K562 (cell line): ENCODE measurements around the gene APOL4. TPM values are rescaled to one million over a fixed set of nuclear protein-coding genes. Genes with fewer than 3 reads are reported as not detected.

ENCODE experiments used
- ATAC-seq: fragments of 200-7000 bp; cut with Tn5 transposase; 3 replicates; pipeline ENCODE4 v1.9.1; 2020; ENCODE audit warnings: moderate library complexity
- BruUV-seq: library from RNA; stranded (reverse); fragments of 400-500 nt; replicated peaks from 2 replicates; lab custom pipeline; 2021; lab: Mats Ljungman, UMichigan
- CTCF ChIA-PET: fragments of 300-600 bp; formaldehyde crosslinking; extraction: SDS; loops from one replicate; lab custom pipeline; 2021; ENCODE audit warnings: low intra/inter-chr PET ratio; lab: Yijun Ruan, JAX
- POLR2A ChIA-PET: fragments of 300-600, 350-650 bp; sonication (Branson Sonifier 250); formaldehyde crosslinking; extraction: SDS; loops from one replicate; lab custom pipeline; 2021; ENCODE audit warnings: antibody characterized with exemption, inconsistent platforms; lab: Yijun Ruan, JAX
- DNase-seq, 4 experiments: peaks; one replicate each; pipeline versions ENCODE4 v3.0.0 to v3.0.0-alpha.2; 2011 to 2018; ENCODE audit warnings: low spot score in 3 of 4, mixed read lengths in 3 of 4; ENCODE audit errors: extremely low read depth in 1 of 4
- FAIRE-seq: peaks from 2 replicates; lab custom pipeline; 2011; peaks lifted over from hg19 to GRCh38; lab: Jason Lieb, UNC
- H2AFZ ChIP-seq: 2 replicates; pipeline ENCODE4 v1.6.0; 2011; ENCODE audit warnings: low read depth, low read length, control low read depth, inconsistent platforms
- H3K27ac ChIP-seq: fragments of 200-600 bp; 3 replicates; pipeline ENCODE4 v1.8.0; 2011; ENCODE audit warnings: low read depth, mild to moderate bottlenecking, control low read depth, inconsistent platforms, low read length, moderate library complexity, mixed read lengths; ENCODE audit errors: extremely low read depth
- H3K27me3 ChIP-seq, 2 experiments: fragments of 300-600 bp in 1 of 2; 2 replicates in 1 of 2; 3 replicates in 1 of 2; pipeline versions ENCODE4 v1.6.0 to v1.8.0; 2011; ENCODE audit warnings: inconsistent platforms in 2 of 2, low read length in 2 of 2, mild to moderate bottlenecking in 1 of 2, mixed read lengths in 1 of 2, moderate library complexity in 1 of 2; ENCODE audit not compliant: control insufficient read depth in 2 of 2, insufficient read depth in 2 of 2
- H3K36me3 ChIP-seq: fragments of 300-600 bp; 3 replicates; pipeline ENCODE4 v1.8.0; 2011; ENCODE audit warnings: mild to moderate bottlenecking, low read length, inconsistent platforms; ENCODE audit not compliant: control insufficient read depth, insufficient read depth
- H3K4me1 ChIP-seq, 2 experiments: fragments of 200-600 bp in 1 of 2; replicated peaks in 1 of 2; 2 replicates in 1 of 2; 3 replicates in 1 of 2; pipeline versions ENCODE4 v1.5.1 to v1.8.0; 2011; ENCODE audit warnings: inconsistent platforms in 2 of 2, low read length in 2 of 2, mild to moderate bottlenecking in 1 of 2, mixed read lengths in 1 of 2, moderate library complexity in 1 of 2; ENCODE audit not compliant: control insufficient read depth in 2 of 2, insufficient read depth in 2 of 2
- H3K4me2 ChIP-seq: 2 replicates; pipeline ENCODE4 v1.6.1; 2011; ENCODE audit warnings: low read length, control low read depth, inconsistent platforms, mixed read lengths; ENCODE audit not compliant: insufficient read depth
- H3K4me3 ChIP-seq: fragments of 200-600 bp; sonication (generic), shearing (Covaris generic); 2 replicates; pipeline ENCODE4 v1.5.1; 2016; ENCODE audit warnings: control low read depth, inconsistent platforms
- H3K79me2 ChIP-seq: fragments of 200-600 bp; 3 replicates; pipeline ENCODE4 v1.8.0; 2011; ENCODE audit warnings: low read length, inconsistent platforms; ENCODE audit not compliant: control insufficient read depth, insufficient read depth
- H3K9ac ChIP-seq, 2 experiments: 2 replicates each; pipeline versions ENCODE4 v1.6.0 to v1.6.1; 2011; ENCODE audit warnings: low read depth in 2 of 2, low read length in 2 of 2, control low read depth in 1 of 2, inconsistent platforms in 1 of 2, mild to moderate bottlenecking in 1 of 2, mixed read lengths in 1 of 2; ENCODE audit not compliant: insufficient read depth in 1 of 2
- H3K9me1 ChIP-seq: one replicate; pipeline ENCODE4 v1.6.0; 2011; ENCODE audit warnings: inconsistent platforms, mild to moderate bottlenecking, low read length, moderate library complexity; ENCODE audit not compliant: control insufficient read depth, insufficient read depth
- H3K9me3 ChIP-seq: replicated peaks from 2 replicates; pipeline ENCODE4 v1.5.1; 2011; ENCODE audit warnings: low read depth, low read length, inconsistent platforms; ENCODE audit not compliant: control insufficient read depth, insufficient read depth
- H4K20me1 ChIP-seq: replicated peaks from 2 replicates; pipeline ENCODE4 v1.6.1; 2011; ENCODE audit warnings: low read length, inconsistent platforms, mixed read lengths; ENCODE audit not compliant: control insufficient read depth, insufficient read depth
- CUX1 ChIP-seq: fragments of 200-800 bp; sonication (Bioruptor generic); IDR thresholded peaks from 2 replicates; pipeline ENCODE4 v1.6.1; 2016; ENCODE audit warnings: missing genetic modification characterization, missing compliant biosample characterization
- ETS1 ChIP-seq: conservative IDR thresholded peaks from 2 replicates; pipeline ENCODE4 v1.6.1; 2011; ENCODE audit warnings: low read depth, mild to moderate bottlenecking, low read length; ENCODE audit not compliant: control insufficient read depth
- GATA2 ChIP-seq: sonication (generic); formaldehyde crosslinking; IDR thresholded peaks from 2 replicates; pipeline ENCODE4 v1.4.0; 2020; ENCODE audit warnings: mild to moderate bottlenecking, missing genetic modification reagents
- MCM5 ChIP-seq: fragments of 450-650 bp; IDR thresholded peaks from 2 replicates; pipeline ENCODE4 v1.6.1; 2016; ENCODE audit warnings: low read depth
- RBBP5 ChIP-seq: fragments of 200-600 bp; sonication (generic); IDR thresholded peaks from 2 replicates; pipeline ENCODE4 v1.6.1; 2012; ENCODE audit warnings: borderline replicate concordance, mild to moderate bottlenecking, low read length, control low read depth, inconsistent platforms; ENCODE audit not compliant: insufficient read depth, poor library complexity, severe bottlenecking
- SP1 ChIP-seq: sonication (generic); formaldehyde crosslinking; IDR thresholded peaks from 2 replicates; pipeline ENCODE4 v1.8.1; 2022; ENCODE audit warnings: mild to moderate bottlenecking, missing genetic modification reagents
- TBP ChIP-seq: optimal IDR thresholded peaks from 2 replicates; pipeline ENCODE3; 2011; ENCODE audit warnings: low read depth, low read length, improper control_type of control experiment
- WHSC1 ChIP-seq: IDR thresholded peaks from one replicate; pipeline ENCODE4 v1.6.1; 2012; ENCODE audit warnings: low read length, control low read depth, inconsistent platforms
- ZC3H8 ChIP-seq: fragments of 450-650 bp; IDR thresholded peaks from 2 replicates; pipeline ENCODE4 v1.6.1; 2017
- ZNF121 ChIP-seq: sonication (generic); formaldehyde crosslinking; conservative IDR thresholded peaks from 2 replicates; pipeline ENCODE4 v1.8.0; 2022; ENCODE audit warnings: missing genetic modification reagents
- ZNF263 ChIP-seq: sonication (generic); formaldehyde crosslinking; IDR thresholded peaks from 2 replicates; pipeline ENCODE4 v1.8.0; 2022; ENCODE audit warnings: mild to moderate bottlenecking, missing genetic modification reagents, borderline replicate concordance
- ZNF408 ChIP-seq: fragments of 250-450 bp; sonication (Bioruptor Pico); IDR thresholded peaks from 2 replicates; pipeline ENCODE4 v1.4.0; 2020; ENCODE audit warnings: low read depth, mild to moderate bottlenecking, moderate library complexity
- ZNF589 ChIP-seq: fragments of 200-800 bp; sonication (Bioruptor generic); IDR thresholded peaks from 2 replicates; pipeline ENCODE4 v1.6.1; 2016; ENCODE audit warnings: low read depth, missing genetic modification characterization, missing compliant biosample characterization
- ZNF740 ChIP-seq, 3 experiments: fragments of 200-800 bp in 1 of 3; sonication (Bioruptor generic) in 1 of 3; sonication (generic) in 1 of 3; formaldehyde crosslinking in 1 of 3; IDR thresholded peaks; 2 replicates each; pipeline versions ENCODE4 v1.6.1 to v1.8.0; 2016 to 2022; ENCODE audit warnings: mild to moderate bottlenecking in 2 of 3, missing compliant biosample characterization in 2 of 3, missing genetic modification characterization in 2 of 3, missing genetic modification reagents in 1 of 3
- ZNF830 ChIP-seq: fragments of 250-450 bp; sonication (Bioruptor Pico); IDR thresholded peaks from 2 replicates; pipeline ENCODE4 v1.5.0; 2021; ENCODE audit warnings: mild to moderate bottlenecking
- WGBS: fragments of 100-300 bp; shearing (Covaris generic); methylation state at CpG from one replicate; pipeline ENCODE4 v1.1.6; 2016; ENCODE audit warnings: low coverage, mixed read lengths; ENCODE audit not compliant: insufficient coverage; ENCODE audit errors: missing lambda C conversion rate; 5-methylcytosine and 5-hydroxymethylcytosine counted together
- in situ Hi-C: fragments of 300-500 bp; cut with MboI; formaldehyde crosslinking; loops from 4 replicates; pipeline ENCODE4 v1.15.0; 2018; ENCODE audit warnings: inconsistent platforms, mixed read lengths
- intact Hi-C: fragments of 100-400 bp; cut with micrococcal nuclease; formaldehyde crosslinking; loops from 2 replicates; pipeline ENCODE4 v1.14.2; 2022
- polyA plus RNA-seq, 8 experiments: library from polyadenylated mRNA; depleted of rRNA in 4 of 8; stranded (reverse) in 5 of 8; unstranded in 3 of 8; fragments of >200 nt; fragmentation: Nextera tagmentation in 2 of 8; fragmentation: Illumina TruSeq in 1 of 8; extraction: Ambion mirVana in 2 of 8; extraction: Trizol in 1 of 8; gene quantifications; 2 replicates each; pipeline versions ENCODE4 v1.2.1 to v1.2.3, GENCODE V29; 2011 to 2014; ENCODE audit warnings: inconsistent platforms in 1 of 8, missing spikeins in 1 of 8
- total RNA-seq, 7 experiments: library from RNA; depleted of rRNA in 6 of 7; stranded (reverse); fragments of >200 nt in 6 of 7; fragmentation: Illumina TruSeq in 2 of 7; extraction: Trizol in 2 of 7; gene quantifications; 2 replicates each; pipeline versions ENCODE4 v1.2.1 to v1.2.3, GENCODE V29; 2011 to 2021; ENCODE audit warnings: low replicate concordance in 1 of 7

Gene APOL4
- total and polyA plus RNA-seq, 9 of the 15 experiments (the other 6 are each of a cell fraction or from before 2014, with no cell fraction given) = 6.5 to 15.0 (median 9.8) TPM

GRCh38 chr22:36191106-36191836, 10.3 kb downstream of the APOL4 start:
- no peaks in the 10 kb centered on the region for H3K9me3 ChIP-seq
- POLR2A ChIA-PET = interaction anchor here (0.8 to 1.7 kb wide), 3 partner anchors 11 kb away, joined by 3 to 5 read pairs (median 3); partner anchors contain the start of gene APOL4
- H2AFZ ChIP-seq = no peak overlapping the region
- no peak for DNase-seq
- H3K4me1 ChIP-seq = no peaks in the 10 kb centered on the region
- CTCF ChIA-PET = no interaction called here
- WGBS = 85% methylated on average over 15 of the region's 17 CpGs
- in situ Hi-C loops = no loop called here
- H3K4me2 ChIP-seq = no peak overlapping the region
- intact Hi-C loops = no loop called here
- peaks cover 21% of the 10 kb centered on the region; the same call in 1 of the 3 replicates for H3K36me3 ChIP-seq
- no peaks in the 10 kb centered on the region for H3K9me1 ChIP-seq
- no peak overlapping the region for H3K4me3 ChIP-seq
- H3K27me3 ChIP-seq = no peaks in the 10 kb centered on the region
- no peak overlapping the region for H3K9ac ChIP-seq
- no peak overlapping the region for H3K27ac ChIP-seq
- H4K20me1 ChIP-seq = no peaks in the 10 kb centered on the region
- no peaks in the 10 kb centered on the region for H3K79me2 ChIP-seq
- TSS peak; percentile 24 for BruUV-seq
- ATAC-seq = no peak
- no peak for FAIRE-seq
- TF ChIP-seq ZNF263 (no peak), MCM5 (no peak), WHSC1 (no peak), GATA2 (CRISPR knock-in tag) (no peak), ZC3H8 (no peak), ZNF408 (CRISPR knock-in tag) (no peak), ETS1 (no peak), ZNF589 (CRISPR knock-in tag) (no peak), ZNF740 (CRISPR knock-in tag; IDR thresholded peaks at IDR 0.05) (no peak), ZNF740 (tag; IDR thresholded peaks at IDR 0.05) (no peak), CUX1 (CRISPR knock-in tag) (no peak), TBP (no peak), ZNF121 (CRISPR knock-in tag) (no peak), SP1 (CRISPR knock-in tag) (no peak), ZNF830 (CRISPR knock-in tag) (no peak), RBBP5 (no peak)
